Measurements from ENCODE around the gene NTN5. TPM values are rescaled to one million over a fixed set of nuclear protein-coding genes. Genes with fewer than 3 reads are reported as not detected.

Gene NTN5
- total RNA-seq, 1 donor, result under 0.01 TPM

- H3K9me3 ChIP-seq (ENCODE audit: low read depth, low read length), result no peaks in the 10 kb centered on the region
- TF ChIP-seq, protein P1, sequence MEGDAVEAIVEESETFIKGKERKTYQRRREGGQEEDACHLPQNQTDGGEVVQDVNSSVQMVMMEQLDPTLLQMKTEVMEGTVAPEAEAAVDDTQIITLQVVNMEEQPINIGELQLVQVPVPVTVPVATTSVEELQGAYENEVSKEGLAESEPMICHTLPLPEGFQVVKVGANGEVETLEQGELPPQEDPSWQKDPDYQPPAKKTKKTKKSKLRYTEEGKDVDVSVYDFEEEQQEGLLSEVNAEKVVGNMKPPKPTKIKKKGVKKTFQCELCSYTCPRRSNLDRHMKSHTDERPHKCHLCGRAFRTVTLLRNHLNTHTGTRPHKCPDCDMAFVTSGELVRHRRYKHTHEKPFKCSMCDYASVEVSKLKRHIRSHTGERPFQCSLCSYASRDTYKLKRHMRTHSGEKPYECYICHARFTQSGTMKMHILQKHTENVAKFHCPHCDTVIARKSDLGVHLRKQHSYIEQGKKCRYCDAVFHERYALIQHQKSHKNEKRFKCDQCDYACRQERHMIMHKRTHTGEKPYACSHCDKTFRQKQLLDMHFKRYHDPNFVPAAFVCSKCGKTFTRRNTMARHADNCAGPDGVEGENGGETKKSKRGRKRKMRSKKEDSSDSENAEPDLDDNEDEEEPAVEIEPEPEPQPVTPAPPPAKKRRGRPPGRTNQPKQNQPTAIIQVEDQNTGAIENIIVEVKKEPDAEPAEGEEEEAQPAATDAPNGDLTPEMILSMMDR (IDR thresholded peaks at IDR 0.05; ENCODE audit: extremely low read depth, low read depth, low read length), result no peak
- no peak overlapping the region for H3K4me2 ChIP-seq (ENCODE audit: insufficient read depth, low read length)
- no peak overlapping the region for H3K4me3 ChIP-seq (ENCODE audit: insufficient read depth, low read length)
- H3K36me3 ChIP-seq (ENCODE audit: insufficient read depth, low read length), result no peaks in the 10 kb centered on the region
- no peak overlapping the region for H2AFZ ChIP-seq (ENCODE audit: low read length)
- peak; percentile 54 for DNase-seq (ENCODE audit: insufficient read length, low spot score, missing footprints)
- H3K27me3 ChIP-seq (ENCODE audit: insufficient read depth, low read length), result peaks cover 5% of the 10 kb centered on the region
- H3K27ac ChIP-seq (ENCODE audit: low read depth, low read length), result no peak overlapping the region
- H4K20me1 ChIP-seq (ENCODE audit: insufficient read depth, low read length), result no peaks in the 10 kb centered on the region
- no peaks in the 10 kb centered on the region for H3K79me2 ChIP-seq (ENCODE audit: insufficient read depth, low read length)
- H3K4me1 ChIP-seq (ENCODE audit: insufficient read depth, low read length), result peaks cover 8% of the 10 kb centered on the region
Measured at GRCh38 chr19:48676487-48676886, 3.7 kb upstream of the NTN5 start.

DNA sequence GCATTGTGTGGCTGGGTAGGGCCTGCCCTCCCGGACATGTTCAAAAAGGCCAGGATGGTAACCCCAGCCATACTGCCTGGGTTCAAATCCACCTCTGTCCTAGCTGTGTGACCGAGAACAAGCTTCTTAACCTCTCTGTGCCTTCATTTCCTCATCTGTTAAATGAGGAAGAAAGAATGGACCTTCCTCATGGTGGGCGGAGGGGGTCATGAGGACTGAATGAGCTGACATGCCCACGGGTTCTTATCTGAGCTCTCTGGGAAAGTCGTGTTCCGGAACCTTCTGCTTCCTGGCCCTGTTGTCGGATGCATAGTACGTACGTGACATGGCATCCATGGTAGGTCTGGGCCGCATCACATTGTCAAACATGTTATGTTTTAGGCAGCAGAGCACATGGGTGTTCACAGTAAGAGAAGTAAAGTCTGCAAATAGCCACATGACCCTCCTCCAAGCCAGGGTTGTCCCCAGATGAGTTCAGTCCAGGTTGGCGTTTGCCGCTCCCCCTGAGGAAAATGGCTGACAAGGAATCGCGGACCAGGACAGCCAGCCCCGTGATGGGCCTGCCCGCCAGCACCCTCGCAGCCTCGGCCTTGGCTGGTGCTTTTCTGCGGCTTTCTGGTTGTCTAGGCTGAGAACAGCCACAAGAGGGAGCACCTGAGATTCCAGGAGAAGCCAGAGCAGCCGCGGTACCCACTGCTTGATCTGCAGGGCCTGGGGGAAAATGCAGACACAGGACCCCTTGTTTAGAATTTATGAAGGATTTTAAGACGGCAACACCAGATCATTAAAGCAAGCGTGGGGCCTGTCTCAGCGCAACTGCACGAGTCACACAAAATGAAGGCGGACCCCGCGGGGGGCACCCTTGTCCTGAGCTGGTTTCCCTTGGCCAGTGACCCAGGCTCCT, 2.4 kb upstream of the NTN5 start:
- Histone ChIP-seq H4K20me1 (ENCODE audit: insufficient read depth, low read length) (no peaks in the 10 kb centered on the region), H3K4me3 (ENCODE audit: insufficient read depth, low read length) (no peak overlapping the region), H3K9me3 (ENCODE audit: low read depth, low read length) (no peaks in the 10 kb centered on the region), H3K27me3 (ENCODE audit: insufficient read depth, low read length) (peaks cover 5% of the 10 kb centered on the region), H3K36me3 (ENCODE audit: insufficient read depth, low read length) (no peaks in the 10 kb centered on the region), H2AFZ (ENCODE audit: low read length) (peak overlapping the region; percentile 91), H3K4me1 (ENCODE audit: insufficient read depth, low read length) (no peaks in the 10 kb centered on the region), H3K27ac (ENCODE audit: low read depth, low read length) (no peak overlapping the region), H3K4me2 (ENCODE audit: insufficient read depth, low read length) (peak overlapping the region; percentile 48), H3K79me2 (ENCODE audit: insufficient read depth, low read length) (no peaks in the 10 kb centered on the region)
- DNase-seq (ENCODE audit: insufficient read length, low spot score, missing footprints), result peak; percentile 100
- TF ChIP-seq, protein P1 (IDR thresholded peaks at IDR 0.05; ENCODE audit: extremely low read depth, low read depth, low read length), result peak; percentile 87

GRCh38 chr19:48674216-48674809, 1.5 kb upstream of the NTN5 start:
- Histone ChIP-seq H4K20me1 (ENCODE audit: insufficient read depth, low read length) (no peaks in the 10 kb centered on the region), H3K4me1 (ENCODE audit: insufficient read depth, low read length) (no peaks in the 10 kb centered on the region), H2AFZ (ENCODE audit: low read length) (no peak overlapping the region), H3K4me3 (ENCODE audit: insufficient read depth, low read length) (no peak overlapping the region), H3K27me3 (ENCODE audit: insufficient read depth, low read length) (peaks cover 5% of the 10 kb centered on the region), H3K36me3 (ENCODE audit: insufficient read depth, low read length) (no peaks in the 10 kb centered on the region), H3K4me2 (ENCODE audit: insufficient read depth, low read length) (no peak overlapping the region), H3K27ac (ENCODE audit: low read depth, low read length) (no peak overlapping the region), H3K79me2 (ENCODE audit: insufficient read depth, low read length) (no peaks in the 10 kb centered on the region), H3K9me3 (ENCODE audit: low read depth, low read length) (no peaks in the 10 kb centered on the region)
- peak; percentile 73 for DNase-seq (ENCODE audit: insufficient read length, low spot score, missing footprints)
- TF ChIP-seq, protein P1 (IDR thresholded peaks at IDR 0.05; ENCODE audit: extremely low read depth, low read depth, low read length), result no peak
